Urothelium cell line (cell line): ENCODE results near the gene BAIAP2.
A peak's percentile ranks its signal among the peaks of the same experiment; 100 is the strongest.
"Not testable (repeated sequence)": the region's sequence is repeated elsewhere in the genome, so short reads cannot be mapped to it uniquely, and the experiment has no call there.

ENCODE experiments used
- DNase-seq: peaks from one replicate; pipeline ENCODE4 v3.0.0; 2011; ENCODE audit warnings: low spot score, mixed read lengths
- FAIRE-seq: peaks from 2 replicates; lab custom pipeline; 2011; peaks lifted over from hg19 to GRCh38; lab: Jason Lieb, UNC

BAIAP2 gene

DNA sequence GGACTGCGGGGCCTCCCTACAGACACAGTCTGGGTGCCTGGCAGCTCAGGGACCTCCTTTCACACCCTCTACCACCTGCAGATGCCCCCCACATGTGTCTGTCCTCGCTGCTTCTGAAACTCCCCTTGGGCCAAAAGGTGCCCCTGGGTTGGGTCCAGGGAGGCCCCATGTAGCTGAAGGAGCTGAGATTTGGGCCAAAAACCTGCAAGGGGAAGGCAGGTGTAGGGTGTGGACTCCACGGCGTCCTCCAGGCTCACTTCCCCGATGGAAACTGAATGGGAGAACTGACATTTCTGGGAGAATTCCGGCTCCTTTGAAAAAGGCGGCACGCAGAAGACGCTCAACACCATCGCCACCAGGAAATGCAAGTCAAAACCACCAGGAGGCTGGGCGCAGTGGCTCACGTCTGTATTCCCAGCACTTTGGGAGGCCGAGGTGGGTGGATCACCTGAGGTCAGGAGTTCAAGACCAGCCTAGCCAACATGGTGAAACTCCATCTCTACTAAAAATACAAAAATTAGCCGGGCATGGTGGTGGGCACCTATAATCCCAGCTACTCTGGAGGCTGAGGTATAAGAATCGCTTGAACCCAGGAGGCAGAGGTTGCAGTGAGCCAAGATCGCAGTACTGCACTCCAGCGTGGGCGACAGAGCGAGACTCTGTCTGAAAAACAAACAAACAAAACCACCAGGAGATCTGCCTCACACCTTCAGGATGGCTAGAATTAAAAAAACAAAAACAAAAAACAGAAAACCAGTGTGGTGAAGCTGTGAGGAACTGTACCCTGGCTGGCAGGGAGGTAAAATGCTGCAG is 13.2 kb upstream of the BAIAP2 start:
- no peak for DNase-seq
- FAIRE-seq, result no peak

DNA sequence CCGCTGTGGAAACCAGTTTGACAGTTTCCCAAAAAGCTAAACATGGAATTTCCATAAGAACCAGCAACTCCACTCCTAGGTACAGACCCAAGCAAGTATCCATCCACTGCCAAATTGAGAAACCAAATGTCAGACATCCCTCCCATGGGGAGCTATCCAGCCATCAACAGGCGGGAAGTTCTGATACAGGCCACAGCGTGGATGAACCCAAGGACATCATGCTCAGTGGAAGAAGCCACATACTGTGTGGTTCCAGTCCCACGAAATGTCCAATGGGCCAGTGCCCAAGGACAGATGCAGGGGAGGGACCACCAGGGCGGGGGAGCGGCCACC is 12.6 kb upstream of the BAIAP2 start:
- DNase-seq (no peak), FAIRE-seq (no peak)

DNA sequence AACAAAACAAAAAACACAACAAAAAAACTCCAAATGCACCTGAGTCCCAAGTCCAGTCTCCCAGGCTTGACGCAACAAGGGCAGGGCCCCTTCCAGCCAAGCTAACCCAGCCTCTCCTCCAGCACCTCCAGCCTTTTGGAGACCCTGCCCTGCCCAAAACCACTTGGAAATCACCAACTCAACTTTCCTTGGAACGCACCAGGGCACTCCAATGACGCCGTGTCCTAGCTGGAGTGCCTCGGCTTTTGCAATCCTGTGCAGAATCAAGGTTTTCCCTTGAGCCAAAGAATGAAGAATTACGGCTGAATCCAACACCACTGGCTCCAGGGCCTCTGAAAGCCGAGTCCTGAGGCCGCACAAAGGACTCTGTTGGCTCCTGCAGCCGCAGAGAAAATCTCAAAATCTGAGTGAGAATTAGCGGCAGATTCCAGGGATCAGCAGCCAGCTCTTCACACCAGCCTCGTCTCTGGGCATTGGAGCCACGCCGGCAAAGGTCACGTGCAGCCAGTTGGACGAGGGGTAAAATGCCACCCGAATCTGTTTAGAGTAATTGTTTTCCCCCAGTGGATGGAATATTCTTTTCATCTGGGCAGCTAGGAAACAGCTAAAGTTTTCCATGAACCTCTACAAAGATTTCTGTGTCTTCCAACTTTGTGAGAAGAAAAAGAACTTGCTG is 9.7 kb upstream of the BAIAP2 start:
- DNase-seq (no peak), FAIRE-seq (no peak)

DNA sequence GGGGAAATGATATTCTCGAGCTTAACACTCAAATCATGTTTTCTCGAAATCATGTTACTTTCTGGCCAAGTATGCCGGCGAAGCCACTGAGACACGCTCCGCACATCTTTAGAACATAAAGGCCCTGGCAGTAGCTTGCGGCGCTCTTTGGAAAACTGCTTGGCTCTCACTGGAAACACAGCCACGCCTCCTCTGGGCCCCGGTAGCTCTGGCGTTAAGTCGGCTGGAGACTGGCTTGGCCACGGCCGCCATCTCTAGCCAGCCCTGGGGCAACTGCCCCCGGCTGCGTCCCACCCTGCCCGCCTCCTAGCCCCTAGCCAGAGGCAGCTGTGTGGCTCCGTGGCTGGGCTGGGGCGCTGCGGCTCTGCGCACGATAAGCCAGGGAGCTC is 9.2 kb upstream of the BAIAP2 start:
- FAIRE-seq (no peak), DNase-seq (no peak)

DNA sequence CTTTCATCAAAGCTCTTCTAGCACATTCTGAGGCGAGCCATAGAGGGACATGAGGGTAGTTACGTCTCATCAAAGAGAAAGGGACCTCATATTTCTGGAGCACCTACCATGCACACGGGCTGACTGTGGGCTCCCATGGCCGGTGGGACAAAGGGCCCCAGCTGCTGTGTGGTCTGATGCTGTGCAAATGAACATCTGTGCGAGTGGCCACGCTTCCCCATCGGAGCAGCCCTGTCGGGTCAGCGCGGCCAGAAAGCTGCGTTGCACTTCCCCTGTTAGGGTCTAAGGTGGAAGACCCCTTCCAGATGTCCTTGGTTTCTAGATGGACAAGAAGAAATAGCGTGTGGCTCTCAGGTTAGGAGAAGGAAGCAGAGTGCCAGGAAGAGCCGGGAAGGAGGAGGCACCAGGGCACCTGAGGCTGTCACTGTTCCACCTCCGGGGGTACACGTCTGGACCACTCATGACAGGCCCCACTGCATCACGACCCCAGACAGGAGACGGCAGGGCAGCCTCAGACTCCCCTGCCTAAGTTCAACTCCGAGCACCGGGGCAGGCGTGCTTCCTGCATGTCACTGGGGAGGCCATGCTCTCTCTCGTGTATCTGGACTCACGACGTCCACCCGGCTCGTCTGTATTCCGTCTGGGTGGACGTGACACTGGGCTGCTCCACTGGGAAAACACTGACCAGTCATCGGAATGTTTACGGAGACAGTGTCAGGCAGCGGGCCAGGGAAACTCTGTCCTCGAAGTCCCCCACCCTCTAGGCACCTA is 8.5 kb upstream of the BAIAP2 start:
- DNase-seq, result no peak
- FAIRE-seq, result peak; percentile 23

DNA sequence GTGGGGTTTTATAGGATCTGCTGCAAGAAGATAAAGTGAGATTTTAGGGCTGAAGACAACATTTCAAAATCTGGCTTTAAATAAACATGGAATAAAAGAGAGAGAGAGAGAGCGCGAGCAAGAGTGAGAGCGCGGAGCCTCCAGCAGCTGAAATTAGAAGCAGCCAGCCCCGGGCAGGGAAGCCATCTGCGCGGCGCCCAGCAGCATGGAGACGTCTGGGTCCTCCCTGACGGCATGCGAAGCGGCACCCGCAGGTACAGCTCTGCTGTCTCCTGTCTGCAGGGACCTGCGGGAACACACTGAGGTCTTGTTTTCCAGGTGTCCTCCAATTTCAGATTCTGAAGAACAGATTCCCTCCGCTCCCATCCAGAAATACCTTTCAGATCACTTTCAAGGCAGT is 7.9 kb upstream of the BAIAP2 start:
- no peak for DNase-seq
- no peak for FAIRE-seq

DNA sequence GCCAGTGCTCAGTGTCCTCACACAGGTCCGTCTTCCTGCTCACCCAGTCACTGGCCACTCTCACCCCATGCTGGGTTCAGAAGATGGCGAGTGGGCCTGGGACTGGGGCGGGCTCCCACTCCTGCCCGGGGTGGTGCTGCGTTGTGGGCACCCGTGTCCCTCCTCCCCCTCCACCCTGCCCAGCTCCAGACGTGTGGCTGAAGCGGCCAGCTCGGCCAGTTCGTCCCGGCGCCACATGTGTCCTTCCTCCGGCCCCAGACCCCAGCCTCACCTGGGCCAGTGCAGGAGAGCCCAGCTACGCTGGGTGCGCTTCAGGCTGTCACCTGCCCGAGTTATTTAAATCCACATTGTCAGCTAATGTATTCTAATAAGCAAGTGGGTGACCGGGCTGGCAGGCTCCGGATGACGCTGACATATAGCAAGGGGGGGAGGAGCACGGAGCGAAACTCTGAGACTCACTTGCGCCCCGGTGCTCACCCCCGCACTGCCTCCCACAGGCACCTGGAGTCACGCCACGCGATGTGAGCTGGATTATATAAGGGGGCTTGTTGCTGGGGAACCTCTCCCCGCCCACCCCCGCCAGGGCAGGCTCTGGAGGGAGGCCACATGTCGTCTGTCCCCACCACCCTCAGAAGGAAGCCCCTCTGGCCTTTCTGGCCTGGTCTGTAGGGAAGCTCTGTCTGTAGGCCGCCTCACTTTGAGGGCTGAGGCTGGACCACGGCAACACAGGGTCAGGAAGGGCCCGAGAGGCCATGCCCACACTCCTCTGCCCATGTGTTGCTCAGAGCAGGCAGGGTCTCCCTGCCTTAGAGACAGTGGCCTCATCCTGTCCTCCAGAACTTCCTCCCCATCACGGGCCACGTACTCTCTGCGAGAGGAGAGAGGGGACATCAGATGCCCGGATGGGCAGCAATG is 7.1 kb upstream of the BAIAP2 start:
- FAIRE-seq (no peak), DNase-seq (no peak)

DNA sequence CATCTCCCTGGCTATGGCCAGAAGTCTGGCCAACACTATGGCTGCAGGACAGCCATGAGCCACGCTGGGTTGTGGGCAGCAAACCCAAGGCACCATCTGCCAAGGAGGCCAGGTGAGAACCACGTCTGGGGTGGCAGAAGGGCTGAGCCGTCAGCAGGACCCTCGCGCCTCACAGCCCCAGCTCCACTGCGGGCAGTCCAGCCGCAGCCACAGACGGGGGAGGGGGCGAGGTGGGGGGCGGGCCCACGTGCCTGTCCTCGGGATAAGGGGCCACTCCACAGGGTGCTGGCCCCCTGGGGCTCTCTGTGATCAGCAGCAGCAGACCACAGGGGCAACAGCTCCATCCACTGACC is 6.5 kb upstream of the BAIAP2 start:
- DNase-seq (no peak), FAIRE-seq (peak; percentile 59)

DNA sequence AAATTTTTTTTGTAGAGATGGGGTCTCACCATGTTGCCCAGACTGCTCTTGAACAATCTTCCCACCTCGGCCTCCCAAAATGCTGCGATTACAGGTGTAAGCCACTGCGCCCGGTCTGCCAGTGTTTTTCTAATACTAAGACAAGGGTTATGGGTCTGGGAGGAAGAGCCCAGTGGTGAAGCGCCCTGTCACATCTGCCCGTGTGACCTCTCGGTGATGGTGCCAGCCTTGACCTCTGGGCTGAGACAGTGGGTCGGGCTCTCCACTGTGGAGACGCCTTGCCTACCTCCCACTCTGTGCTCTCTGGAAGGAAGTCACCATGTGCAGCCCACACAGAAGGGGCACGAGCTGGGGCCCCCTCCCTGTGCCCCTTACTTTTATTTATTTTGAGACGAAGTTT is 5.1 kb upstream of the BAIAP2 start:
- DNase-seq (no peak), FAIRE-seq (no peak)

DNA sequence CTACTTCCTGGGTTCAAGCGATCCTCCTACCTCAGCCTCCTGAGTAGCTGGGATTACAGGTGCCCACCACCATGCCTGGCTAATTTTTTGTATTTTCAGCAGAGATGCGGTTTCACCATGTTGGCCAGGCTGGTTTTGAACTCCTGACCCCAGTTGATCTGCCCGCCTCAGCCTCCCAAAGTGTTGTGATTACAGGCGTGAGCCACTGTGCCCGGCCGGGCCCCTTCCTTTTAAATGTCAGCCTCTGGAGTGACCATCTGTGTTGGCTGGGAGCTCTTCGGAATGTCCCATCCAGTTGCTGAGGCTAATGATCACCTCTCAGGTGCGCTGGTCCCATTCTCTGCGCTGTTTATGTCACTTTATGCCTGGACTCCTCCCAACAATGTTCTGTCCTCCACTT is 4.6 kb upstream of the BAIAP2 start:
- not testable (repeated sequence) for FAIRE-seq, DNase-seq

DNA sequence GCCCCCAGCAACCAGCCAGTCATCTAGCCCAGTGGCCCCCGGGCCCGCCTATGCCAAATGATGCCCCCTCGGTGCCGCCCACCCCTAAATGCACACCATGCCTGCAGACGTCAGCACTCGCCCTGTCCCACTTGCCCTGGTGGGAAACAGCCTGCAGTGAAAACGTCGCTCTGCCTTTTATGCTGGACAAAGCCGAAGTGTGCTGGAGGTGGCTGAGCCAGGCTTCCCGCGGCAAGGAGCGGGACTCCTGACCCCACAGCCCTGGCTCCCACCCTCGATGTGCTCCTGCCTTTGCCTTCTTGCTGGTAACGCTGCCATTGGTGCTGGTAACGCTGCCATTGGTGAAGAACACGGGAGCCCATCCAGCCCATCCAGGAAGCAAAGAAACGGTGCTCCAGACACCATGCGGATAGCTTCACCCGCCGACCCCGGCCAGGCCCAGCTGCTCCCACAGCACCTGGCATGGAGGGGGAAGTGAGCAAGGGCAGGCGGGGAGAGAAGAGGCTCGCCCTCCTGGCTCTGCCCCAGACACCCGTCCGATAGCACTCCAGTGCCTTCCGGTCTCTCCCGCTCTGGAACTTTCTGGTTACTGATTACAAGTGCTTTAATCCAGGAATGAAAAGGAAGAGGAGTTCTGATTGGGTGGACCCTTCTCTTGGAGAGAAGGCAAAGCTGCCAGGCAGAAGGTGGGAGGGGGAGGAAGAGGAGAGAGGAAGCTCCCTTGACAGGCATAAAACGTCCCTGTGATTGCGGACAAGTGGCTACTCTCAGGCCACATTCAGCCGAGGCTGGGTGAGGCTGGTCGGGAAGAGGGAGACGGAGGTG is 4.0 kb upstream of the BAIAP2 start:
- FAIRE-seq (no peak), DNase-seq (no peak)

DNA sequence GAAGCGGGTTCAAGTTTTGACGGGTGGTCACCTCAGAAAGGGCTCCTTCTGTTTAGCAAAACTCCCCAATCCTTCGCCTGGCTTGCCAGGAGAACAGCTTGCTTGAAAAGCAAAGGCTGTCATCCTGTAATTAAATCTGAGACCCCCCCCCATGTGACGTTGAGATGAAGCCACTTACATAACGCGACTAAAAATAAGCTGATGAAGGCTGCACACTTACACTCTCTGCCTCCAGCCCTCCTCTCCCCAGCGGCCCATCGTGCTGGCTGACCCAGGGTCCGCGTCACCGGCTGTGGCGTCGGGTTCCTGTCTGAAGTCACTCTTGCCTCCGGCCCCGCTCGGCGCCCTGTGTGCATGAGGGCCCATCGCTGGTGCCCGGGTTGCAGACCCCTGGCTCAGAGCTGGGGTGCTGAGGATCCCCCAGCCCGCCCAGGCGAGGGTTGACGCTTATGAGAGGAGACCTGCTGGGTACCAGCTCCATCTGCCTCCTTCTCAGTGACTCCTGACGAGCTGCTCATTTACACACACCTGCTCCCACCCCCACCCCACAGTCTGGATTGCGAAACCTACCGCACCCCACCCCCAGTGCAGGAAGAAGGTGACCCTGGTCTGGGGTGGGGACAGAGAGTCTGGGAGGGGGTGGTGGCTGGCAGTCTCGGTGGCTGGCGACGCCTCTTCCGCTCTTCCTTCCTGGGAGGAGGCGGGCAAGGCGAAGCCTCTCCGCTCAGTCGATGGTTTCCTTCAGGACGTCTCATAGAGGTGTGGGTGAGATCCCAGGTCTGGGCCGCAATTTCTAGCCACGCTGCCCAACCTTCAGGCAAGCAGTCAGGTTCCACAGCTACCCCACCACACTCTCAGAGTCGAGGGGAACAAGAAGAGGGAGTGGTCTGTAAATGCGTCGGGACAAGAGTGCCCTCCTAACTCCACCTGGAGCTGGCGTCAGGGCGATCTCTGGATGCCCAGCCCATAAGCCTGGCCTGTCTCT is 3.1 kb upstream of the BAIAP2 start:
- DNase-seq (no peak), FAIRE-seq (no peak)

DNA sequence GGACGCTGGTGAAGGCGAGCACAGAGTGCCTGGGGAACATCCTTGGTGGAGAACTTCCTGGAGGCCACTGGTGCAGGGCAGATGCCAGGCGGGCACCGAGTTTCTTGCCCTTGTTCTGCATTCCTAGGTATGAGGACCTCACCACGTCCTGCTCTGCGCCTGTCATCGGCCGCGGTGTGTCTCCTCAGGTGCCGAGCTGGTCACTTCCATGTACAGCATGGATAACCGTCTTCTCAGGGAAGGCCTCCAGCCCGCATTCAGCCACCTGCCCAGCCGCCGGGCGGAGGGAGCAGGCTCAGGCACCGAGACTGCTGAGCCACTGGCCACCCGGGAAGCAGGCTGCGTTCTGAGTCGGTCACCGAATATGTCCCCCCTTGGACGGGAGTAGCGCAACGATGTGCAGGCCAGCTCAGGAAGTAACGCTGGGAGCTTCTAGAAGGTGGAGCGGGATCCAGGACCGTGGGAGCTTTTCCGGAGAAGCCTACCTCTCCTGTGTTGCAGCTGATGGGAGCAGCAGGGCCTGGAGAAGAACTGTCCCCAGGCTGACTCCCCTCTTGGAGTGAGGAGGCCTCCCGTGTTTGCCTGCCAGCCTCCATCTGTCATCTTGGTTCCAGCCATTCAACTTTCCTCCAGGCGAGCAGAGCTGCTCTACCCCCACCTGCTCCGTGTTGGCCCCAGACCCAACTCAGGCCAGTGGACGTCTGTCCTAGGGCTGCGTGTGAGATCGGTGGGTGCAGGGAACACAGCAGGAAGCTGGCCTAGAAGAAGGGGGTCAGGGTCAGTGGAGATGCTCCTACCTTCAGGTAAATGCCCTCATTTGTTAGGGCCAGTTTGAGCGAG is 2.1 kb upstream of the BAIAP2 start:
- peak; percentile 46 for FAIRE-seq
- no peak for DNase-seq

DNA sequence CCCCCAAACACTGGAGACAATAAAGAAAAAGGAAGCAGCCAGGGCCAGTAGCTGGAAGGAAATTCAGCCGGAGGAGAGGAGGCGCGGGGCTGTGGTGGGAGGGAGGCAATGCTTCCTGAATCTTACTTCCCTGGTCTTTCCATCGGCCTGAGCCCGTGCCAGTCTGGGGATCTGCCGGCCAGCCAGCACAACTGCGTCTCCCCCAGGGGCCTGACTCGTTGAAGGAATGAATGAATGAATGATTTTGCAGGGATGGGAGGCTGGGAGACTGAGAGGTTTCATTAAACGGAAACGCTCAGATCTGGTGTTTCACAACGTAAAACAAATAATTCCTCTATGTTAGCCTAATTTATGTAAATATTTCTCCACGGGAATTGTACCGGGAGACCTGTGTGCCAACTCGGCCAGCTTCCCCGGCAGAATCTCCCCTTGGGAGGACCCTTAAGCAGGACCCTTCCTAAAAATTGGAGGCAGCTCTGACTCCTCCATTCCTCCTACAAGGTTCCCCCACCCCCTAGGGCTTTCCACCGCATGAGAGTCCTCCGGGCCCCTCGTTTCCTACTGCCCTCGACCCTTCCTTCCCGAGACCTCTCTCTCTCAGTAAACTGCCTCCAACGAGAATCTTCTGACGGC is 1.3 kb upstream of the BAIAP2 start:
- DNase-seq (no peak), FAIRE-seq (no peak)

DNA sequence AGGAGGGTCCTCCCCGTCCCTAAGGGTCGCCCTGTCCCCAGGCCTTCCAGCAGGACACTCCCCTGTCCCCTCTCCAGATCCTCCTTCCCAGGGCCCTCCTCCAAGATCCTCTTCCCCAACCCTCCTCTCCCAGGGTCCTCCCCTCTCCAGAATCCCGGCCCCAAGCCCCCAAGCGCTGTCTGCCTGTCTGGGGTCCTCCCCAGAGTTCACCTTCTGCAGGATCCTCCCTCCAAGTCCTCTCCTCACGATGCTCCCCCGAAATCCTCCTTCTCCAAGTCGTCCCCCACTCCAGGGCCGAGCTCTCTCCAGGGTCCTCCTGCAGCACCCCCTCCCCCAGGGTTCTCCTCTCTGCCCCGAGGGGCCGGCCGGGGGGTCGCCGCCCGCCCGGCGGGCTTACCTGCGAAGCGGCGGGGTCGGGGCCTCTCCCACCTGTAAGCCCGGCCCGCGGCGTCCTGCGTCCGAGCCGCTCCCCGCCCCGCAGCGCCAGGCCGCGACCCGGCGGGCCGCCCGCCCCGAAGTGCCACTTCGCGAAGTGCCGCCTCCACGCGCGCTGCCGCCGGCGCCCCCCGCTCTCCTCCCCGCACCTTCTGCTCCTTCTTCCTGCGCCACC is 678 bp upstream of the BAIAP2 start:
- FAIRE-seq, result peak; percentile 44
- no peak for DNase-seq

DNA sequence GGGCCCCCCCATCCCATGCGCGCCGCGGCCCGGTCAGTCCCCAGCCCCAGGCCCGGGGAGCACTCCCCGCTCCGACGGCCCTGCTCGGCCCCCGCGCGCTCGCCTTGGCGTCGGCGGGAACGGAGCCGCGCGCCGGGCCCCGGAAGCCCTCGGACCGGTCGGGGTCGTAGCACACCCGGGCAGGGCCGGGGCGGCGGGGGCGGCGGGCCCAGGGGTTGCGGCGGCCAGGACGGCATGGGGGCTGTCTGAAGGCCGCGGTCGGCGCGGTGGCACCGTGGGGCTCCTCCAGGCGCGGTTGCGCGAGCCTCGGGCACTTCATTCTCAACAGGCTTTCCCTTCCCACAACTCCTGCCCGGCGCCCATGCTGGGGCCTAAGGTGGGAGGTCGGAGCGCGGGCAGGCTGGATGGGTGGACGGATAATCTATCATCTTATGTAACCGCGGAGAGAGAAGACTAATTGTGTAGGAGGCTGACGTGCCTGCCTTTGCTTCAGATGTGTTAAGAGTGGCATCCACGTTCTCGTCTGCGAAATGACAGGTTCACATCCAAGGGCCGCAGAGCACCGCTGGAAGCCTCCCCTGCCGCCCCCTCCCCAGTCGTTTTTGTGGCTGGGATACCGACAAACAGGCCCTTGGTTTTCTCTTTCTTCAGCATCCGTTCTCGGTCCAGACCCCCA is 708 bp downstream of the BAIAP2 start:
- FAIRE-seq, result no peak
- no peak for DNase-seq
